ENCODE data around the gene PMM1. TPM values are rescaled to one million over a fixed set of nuclear protein-coding genes. Genes with fewer than 3 reads are reported as not detected.

Gene PMM1
- total RNA-seq, 6 experiments from 2014 or later = 21.6 to 45.1 (median 36.2) TPM

- 88% methylated on average over 2 of the region's 7 CpGs for WGBS (ENCODE audit: insufficient coverage, low coverage, low lambda C conversion rate, missing lambda C conversion rate)
- TF ChIP-seq POLR2A (IDR thresholded peaks at IDR 0.05) = no peak
- no peak for TF ChIP-seq CTCF (IDR thresholded peaks at IDR 0.05)
- peaks cover 0 to 49% (median 5%) of the 10 kb centered on the region in 4 donors for H3K4me1 ChIP-seq
- DNase-seq (no peak), ATAC-seq (no peak)
- no peak overlapping the region for H3K4me3 ChIP-seq
- intact Hi-C loops (cut with DNase I) = no loop called here
- H3K36me3 ChIP-seq = no peaks in the 10 kb centered on the region
- H3K27ac ChIP-seq = peak overlapping the region in 1 of 3 donors; percentile 43
- no peaks in the 10 kb centered on the region for H3K27me3 ChIP-seq
- no peaks in the 10 kb centered on the region for H3K9me3 ChIP-seq
These were observed 34.2 kb downstream of the PMM1 start for GRCh38 chr22:41555325-41555982.

GRCh38 chr22:41551877-41552582, 37.6 kb downstream of the PMM1 start:
- Histone ChIP-seq H3K36me3 (no peaks in the 10 kb centered on the region), H3K4me1 (peaks cover 0 to 52% (median 12%) of the 10 kb centered on the region in 4 donors), H3K9me3 (no peaks in the 10 kb centered on the region), H3K27me3 (no peaks in the 10 kb centered on the region), H3K4me3 (no peak overlapping the region), H3K27ac (peak overlapping the region in 1 of 3 donors; percentile 69)
- no peak for TF ChIP-seq POLR2A (IDR thresholded peaks at IDR 0.05)
- no peak for TF ChIP-seq CTCF (IDR thresholded peaks at IDR 0.05)
- intact Hi-C loops (cut with DNase I) = no loop called here
- 66% methylated on average over 9 of the region's 11 CpGs for WGBS (ENCODE audit: insufficient coverage, low coverage, low lambda C conversion rate, missing lambda C conversion rate)
- no peak for ATAC-seq
- DNase-seq = no peak

- intact Hi-C loops (cut with DNase I) = no loop called here
- WGBS (ENCODE audit: insufficient coverage, low coverage, low lambda C conversion rate, missing lambda C conversion rate) = 50% methylated on average over 12 of the region's 12 CpGs
- Histone ChIP-seq H3K27me3 (no peaks in the 10 kb centered on the region), H3K4me1 (peaks cover 0 to 47% (median 10%) of the 10 kb centered on the region in 4 donors), H3K36me3 (no peaks in the 10 kb centered on the region), H3K27ac (peak overlapping the region in 1 of 3 donors; percentile 69), H3K4me3 (no peak overlapping the region), H3K9me3 (no peaks in the 10 kb centered on the region)
- DNase-seq (peak in 1 of 3 donors; percentile 69), ATAC-seq (peak; percentile 17 to 46 (median 38))
- TF ChIP-seq CTCF (IDR thresholded peaks at IDR 0.05) (no peak), POLR2A (IDR thresholded peaks at IDR 0.05) (no peak)
These were observed 38.6 kb downstream of the PMM1 start for GRCh38 chr22:41550952-41551491.

GRCh38 chr22:41548830-41549211, 40.8 kb downstream of the PMM1 start:
- intact Hi-C loops (cut with DNase I) = loop anchor here in 1 of 2 donors (10.0 kb wide), 1 partner anchor 46 kb away; no protein-coding TSS in a partner anchor
- TF ChIP-seq POLR2A (IDR thresholded peaks at IDR 0.05) (no peak), CTCF (IDR thresholded peaks at IDR 0.05) (no peak)
- no peak for ATAC-seq
- Histone ChIP-seq H3K4me3 (no peak overlapping the region), H3K36me3 (no peaks in the 10 kb centered on the region), H3K9me3 (no peaks in the 10 kb centered on the region), H3K27ac (peak overlapping the region in 1 of 3 donors; percentile 69), H3K4me1 (peaks cover 0 to 39% (median 13%) of the 10 kb centered on the region in 4 donors), H3K27me3 (no peaks in the 10 kb centered on the region)
- WGBS (ENCODE audit: insufficient coverage, low coverage, low lambda C conversion rate, missing lambda C conversion rate) = 54% methylated on average over 3 of the region's 5 CpGs
- no peak for DNase-seq
